Keratinocyte (primary cell): ENCODE measurements around the gene ING4.

ENCODE experiments used
- EZH2 ChIP-seq: IDR thresholded peaks from one replicate; pipeline ENCODE4 v1.6.1; 2012; ENCODE audit warnings: inconsistent platforms, mild to moderate bottlenecking, low read length, moderate library complexity
- TF ChIP-seq, protein P1 (sequence below), 3 experiments: IDR thresholded peaks in 1 of 3; conservative IDR thresholded peaks in 1 of 3; optimal IDR thresholded peaks in 1 of 3; 2 replicates in 2 of 3; 3 replicates in 1 of 3; pipeline versions ENCODE3 to v1.5.1; 2011; ENCODE audit warnings: low read length in 3 of 3, mild to moderate bottlenecking in 3 of 3, moderate library complexity in 2 of 3, control low read depth in 1 of 3, inconsistent platforms in 1 of 3; ENCODE audit not compliant: insufficient read depth in 2 of 3; ENCODE audit errors: extremely low read depth in 1 of 3

DNA sequence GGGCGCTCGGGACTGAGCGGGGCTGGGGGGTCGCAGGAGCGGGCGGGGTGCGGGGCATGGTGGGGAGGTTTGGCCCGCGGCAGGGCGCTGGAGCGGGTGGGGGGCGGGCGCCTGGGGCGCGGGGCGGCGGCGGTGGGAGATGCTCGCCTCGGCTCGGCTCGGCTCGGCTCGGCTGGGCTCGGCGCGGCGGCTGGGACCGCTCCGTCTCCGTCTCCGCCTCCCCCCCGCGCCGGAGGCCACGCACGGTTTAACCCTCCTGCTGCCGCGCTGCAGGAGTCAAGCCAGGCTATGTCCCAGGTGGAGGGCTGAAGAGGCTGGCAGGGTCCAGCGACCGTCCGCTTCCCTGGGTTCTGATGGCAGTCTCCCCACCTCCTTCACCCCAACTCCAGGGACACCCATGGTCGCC, 37.7 kb upstream of the ING4 start, which contains the start of gene PIANP:
- TF ChIP-seq, protein P1, sequence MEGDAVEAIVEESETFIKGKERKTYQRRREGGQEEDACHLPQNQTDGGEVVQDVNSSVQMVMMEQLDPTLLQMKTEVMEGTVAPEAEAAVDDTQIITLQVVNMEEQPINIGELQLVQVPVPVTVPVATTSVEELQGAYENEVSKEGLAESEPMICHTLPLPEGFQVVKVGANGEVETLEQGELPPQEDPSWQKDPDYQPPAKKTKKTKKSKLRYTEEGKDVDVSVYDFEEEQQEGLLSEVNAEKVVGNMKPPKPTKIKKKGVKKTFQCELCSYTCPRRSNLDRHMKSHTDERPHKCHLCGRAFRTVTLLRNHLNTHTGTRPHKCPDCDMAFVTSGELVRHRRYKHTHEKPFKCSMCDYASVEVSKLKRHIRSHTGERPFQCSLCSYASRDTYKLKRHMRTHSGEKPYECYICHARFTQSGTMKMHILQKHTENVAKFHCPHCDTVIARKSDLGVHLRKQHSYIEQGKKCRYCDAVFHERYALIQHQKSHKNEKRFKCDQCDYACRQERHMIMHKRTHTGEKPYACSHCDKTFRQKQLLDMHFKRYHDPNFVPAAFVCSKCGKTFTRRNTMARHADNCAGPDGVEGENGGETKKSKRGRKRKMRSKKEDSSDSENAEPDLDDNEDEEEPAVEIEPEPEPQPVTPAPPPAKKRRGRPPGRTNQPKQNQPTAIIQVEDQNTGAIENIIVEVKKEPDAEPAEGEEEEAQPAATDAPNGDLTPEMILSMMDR (optimal IDR thresholded peaks at IDR 0.05 in 1 of 3, IDR thresholded peaks at IDR 0.05 in 1 of 3, conservative IDR thresholded peaks at IDR 0.05 in 1 of 3; ENCODE audit: extremely low read depth in 1 of 3, insufficient read depth in 2 of 3, low read length in 3 of 3): no peak
- TF ChIP-seq EZH2: no peak
